ENCODE results near the gene NCOR2. TPM values are rescaled to one million over a fixed set of nuclear protein-coding genes. Genes with fewer than 3 reads are reported as not detected.

The NCOR2 gene
- total RNA-seq, 1 donor from 2014 or later, result 132 TPM

- H3K4me1 Mint-ChIP-seq (ENCODE audit: unreplicated experiment), result peaks cover 7% of the 10 kb centered on the region
- peaks cover 16% of the 10 kb centered on the region for H3K27me3 Mint-ChIP-seq (ENCODE audit: unreplicated experiment)
- no peak for TF ChIP-seq CTCF (IDR thresholded peaks at IDR 0.05; ENCODE audit: unreplicated experiment)
- no peak for DNase-seq (ENCODE audit: low spot score)
- no peak overlapping the region for H3K4me3 Mint-ChIP-seq (ENCODE audit: unreplicated experiment)
- no peak overlapping the region for H3K27ac Mint-ChIP-seq (ENCODE audit: unreplicated experiment)
- no peaks in the 10 kb centered on the region for H3K9me3 Mint-ChIP-seq (ENCODE audit: unreplicated experiment)
- no peaks in the 10 kb centered on the region for H3K36me3 Mint-ChIP-seq (ENCODE audit: low read depth, unreplicated experiment)
Observed at GRCh38 chr12:124570810-124571209, 3.4 kb upstream of the NCOR2 start.

GRCh38 chr12:124569375-124570148 lies 2.1 kb upstream of the NCOR2 start:
- Mint-ChIP-seq H3K27me3 (ENCODE audit: unreplicated experiment) (peaks cover 9% of the 10 kb centered on the region), H3K36me3 (ENCODE audit: low read depth, unreplicated experiment) (no peaks in the 10 kb centered on the region), H3K9me3 (ENCODE audit: unreplicated experiment) (no peaks in the 10 kb centered on the region), H3K4me1 (ENCODE audit: unreplicated experiment) (peaks cover 12% of the 10 kb centered on the region), H3K27ac (ENCODE audit: unreplicated experiment) (no peak overlapping the region), H3K4me3 (ENCODE audit: unreplicated experiment) (no peak overlapping the region)
- DNase-seq (ENCODE audit: low spot score), result no peak
- TF ChIP-seq CTCF (IDR thresholded peaks at IDR 0.05; ENCODE audit: unreplicated experiment), result no peak

- H3K4me3 Mint-ChIP-seq (ENCODE audit: unreplicated experiment), result peak overlapping the region; percentile 77
Observed at GRCh38 chr12:124568431-124569374, 1.3 kb upstream of the NCOR2 start.

GRCh38 chr12:124567673-124568373 lies 411 bp upstream of the NCOR2 start:
- peaks cover 7% of the 10 kb centered on the region for H3K27me3 Mint-ChIP-seq (ENCODE audit: unreplicated experiment)
- no peak overlapping the region for H3K27ac Mint-ChIP-seq (ENCODE audit: unreplicated experiment)
- peak overlapping the region; percentile 83 for H3K4me3 Mint-ChIP-seq (ENCODE audit: unreplicated experiment)
- no peaks in the 10 kb centered on the region for H3K36me3 Mint-ChIP-seq (ENCODE audit: low read depth, unreplicated experiment)
- peak; percentile 70 for DNase-seq (ENCODE audit: low spot score)
- peaks cover 8% of the 10 kb centered on the region for H3K4me1 Mint-ChIP-seq (ENCODE audit: unreplicated experiment)
- no peak for TF ChIP-seq CTCF (IDR thresholded peaks at IDR 0.05; ENCODE audit: unreplicated experiment)
- H3K9me3 Mint-ChIP-seq (ENCODE audit: unreplicated experiment), result no peaks in the 10 kb centered on the region

More at GRCh38 chr12:124568431-124569374, 1.3 kb upstream of the NCOR2 start:
- no peaks in the 10 kb centered on the region for H3K36me3 Mint-ChIP-seq (ENCODE audit: low read depth, unreplicated experiment)
- peaks cover 9% of the 10 kb centered on the region for H3K4me1 Mint-ChIP-seq (ENCODE audit: unreplicated experiment)
- DNase-seq (ENCODE audit: low spot score), result no peak
- peaks cover 9% of the 10 kb centered on the region for H3K27me3 Mint-ChIP-seq (ENCODE audit: unreplicated experiment)
- TF ChIP-seq CTCF (IDR thresholded peaks at IDR 0.05; ENCODE audit: unreplicated experiment), result no peak
- H3K9me3 Mint-ChIP-seq (ENCODE audit: unreplicated experiment), result no peaks in the 10 kb centered on the region
- no peak overlapping the region for H3K27ac Mint-ChIP-seq (ENCODE audit: unreplicated experiment)

Data from endothelial cell (in vitro differentiated cells).